ENCODE measurements around the gene PARVB.
A peak's percentile ranks its signal among the peaks of the same experiment; 100 is the strongest.

PARVB gene

DNA sequence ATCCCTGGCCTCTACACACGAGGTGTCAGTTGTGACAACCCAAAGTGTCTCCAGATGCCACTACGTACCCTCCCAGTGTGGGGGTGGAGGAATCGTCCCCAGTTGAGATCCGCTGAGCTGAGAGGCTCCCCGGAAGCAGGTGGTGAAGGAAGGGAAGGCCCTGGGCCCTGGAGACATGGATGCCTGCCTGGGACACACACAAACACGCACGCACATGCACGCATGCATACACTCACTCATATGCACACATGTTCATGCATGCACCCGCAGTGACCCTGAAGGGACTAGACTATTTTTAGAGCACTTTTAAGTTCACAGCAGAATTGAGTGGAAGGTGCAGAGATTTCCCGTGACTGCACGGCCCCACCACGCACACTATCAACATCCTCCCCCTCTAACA, 50.9 kb downstream of the PARVB start:
- TF ChIP-seq, protein P1, sequence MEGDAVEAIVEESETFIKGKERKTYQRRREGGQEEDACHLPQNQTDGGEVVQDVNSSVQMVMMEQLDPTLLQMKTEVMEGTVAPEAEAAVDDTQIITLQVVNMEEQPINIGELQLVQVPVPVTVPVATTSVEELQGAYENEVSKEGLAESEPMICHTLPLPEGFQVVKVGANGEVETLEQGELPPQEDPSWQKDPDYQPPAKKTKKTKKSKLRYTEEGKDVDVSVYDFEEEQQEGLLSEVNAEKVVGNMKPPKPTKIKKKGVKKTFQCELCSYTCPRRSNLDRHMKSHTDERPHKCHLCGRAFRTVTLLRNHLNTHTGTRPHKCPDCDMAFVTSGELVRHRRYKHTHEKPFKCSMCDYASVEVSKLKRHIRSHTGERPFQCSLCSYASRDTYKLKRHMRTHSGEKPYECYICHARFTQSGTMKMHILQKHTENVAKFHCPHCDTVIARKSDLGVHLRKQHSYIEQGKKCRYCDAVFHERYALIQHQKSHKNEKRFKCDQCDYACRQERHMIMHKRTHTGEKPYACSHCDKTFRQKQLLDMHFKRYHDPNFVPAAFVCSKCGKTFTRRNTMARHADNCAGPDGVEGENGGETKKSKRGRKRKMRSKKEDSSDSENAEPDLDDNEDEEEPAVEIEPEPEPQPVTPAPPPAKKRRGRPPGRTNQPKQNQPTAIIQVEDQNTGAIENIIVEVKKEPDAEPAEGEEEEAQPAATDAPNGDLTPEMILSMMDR (IDR thresholded peaks at IDR 0.05): no peak
- Mint-ChIP-seq H3K27ac (no peak overlapping the region), H3K4me3 (no peak overlapping the region), H3K36me3 (ENCODE audit: low read depth) (no peaks in the 10 kb centered on the region), H3K9me3 (no peaks in the 10 kb centered on the region), H3K27me3 (ENCODE audit: low read depth, poor library complexity) (peaks cover 7% of the 10 kb centered on the region), H3K4me1 (peaks cover 40% of the 10 kb centered on the region)
- no peak for DNase-seq

DNA sequence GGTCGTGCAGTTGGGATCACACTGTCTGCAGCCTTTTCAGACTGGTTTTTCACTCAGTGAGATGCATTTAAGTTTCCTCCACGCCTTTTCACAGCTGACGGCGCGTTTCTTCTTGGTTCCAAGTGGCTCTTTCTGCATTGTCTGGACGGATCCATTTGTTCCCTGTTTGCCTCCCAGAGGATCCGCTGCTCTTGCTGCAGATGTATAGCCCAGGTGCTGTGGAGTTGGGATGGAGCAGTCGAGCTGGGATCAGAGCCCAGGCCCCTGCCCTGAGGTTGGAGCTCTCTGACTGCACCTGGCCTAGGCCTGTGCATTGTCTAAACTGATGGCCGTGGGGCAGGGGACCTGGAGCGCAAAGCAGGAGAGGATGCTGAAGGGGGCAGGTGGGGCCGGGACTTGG, 51.6 kb downstream of the PARVB start:
- no peak for DNase-seq
- no peaks in the 10 kb centered on the region for H3K9me3 Mint-ChIP-seq
- no peaks in the 10 kb centered on the region for H3K36me3 Mint-ChIP-seq (ENCODE audit: low read depth)
- TF ChIP-seq, protein P1 (IDR thresholded peaks at IDR 0.05): no peak
- no peak overlapping the region for H3K4me3 Mint-ChIP-seq
- peaks cover 40% of the 10 kb centered on the region for H3K4me1 Mint-ChIP-seq
- peaks cover 7% of the 10 kb centered on the region for H3K27me3 Mint-ChIP-seq (ENCODE audit: low read depth, poor library complexity)
- peak overlapping the region; percentile 44 for H3K27ac Mint-ChIP-seq

DNA sequence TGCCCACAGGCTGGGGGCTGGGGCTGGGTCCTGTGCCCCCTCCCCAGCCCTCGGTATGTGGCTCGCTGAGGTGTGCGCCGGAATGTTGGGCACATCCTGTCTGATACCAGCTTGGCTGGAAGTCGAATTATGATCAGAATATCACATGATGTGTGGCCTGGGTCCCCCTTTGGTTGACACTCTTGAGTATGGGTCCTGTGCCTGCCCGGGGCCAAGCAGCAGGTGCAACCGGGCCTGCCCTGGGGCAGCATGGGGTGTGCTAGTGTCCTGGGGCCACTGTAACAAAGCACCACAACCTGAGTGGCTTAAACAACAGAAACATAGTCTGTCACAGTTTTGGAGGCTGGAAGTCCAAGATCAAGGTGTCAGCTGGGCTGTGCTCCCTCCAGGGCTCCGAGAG, 52.7 kb downstream of the PARVB start:
- Mint-ChIP-seq H3K4me3 (no peak overlapping the region), H3K27me3 (ENCODE audit: low read depth, poor library complexity) (peaks cover 4% of the 10 kb centered on the region), H3K27ac (no peak overlapping the region), H3K36me3 (ENCODE audit: low read depth) (no peaks in the 10 kb centered on the region), H3K9me3 (no peaks in the 10 kb centered on the region), H3K4me1 (peaks cover 34% of the 10 kb centered on the region)
- TF ChIP-seq, protein P1 (IDR thresholded peaks at IDR 0.05): no peak
- no peak for DNase-seq

DNA sequence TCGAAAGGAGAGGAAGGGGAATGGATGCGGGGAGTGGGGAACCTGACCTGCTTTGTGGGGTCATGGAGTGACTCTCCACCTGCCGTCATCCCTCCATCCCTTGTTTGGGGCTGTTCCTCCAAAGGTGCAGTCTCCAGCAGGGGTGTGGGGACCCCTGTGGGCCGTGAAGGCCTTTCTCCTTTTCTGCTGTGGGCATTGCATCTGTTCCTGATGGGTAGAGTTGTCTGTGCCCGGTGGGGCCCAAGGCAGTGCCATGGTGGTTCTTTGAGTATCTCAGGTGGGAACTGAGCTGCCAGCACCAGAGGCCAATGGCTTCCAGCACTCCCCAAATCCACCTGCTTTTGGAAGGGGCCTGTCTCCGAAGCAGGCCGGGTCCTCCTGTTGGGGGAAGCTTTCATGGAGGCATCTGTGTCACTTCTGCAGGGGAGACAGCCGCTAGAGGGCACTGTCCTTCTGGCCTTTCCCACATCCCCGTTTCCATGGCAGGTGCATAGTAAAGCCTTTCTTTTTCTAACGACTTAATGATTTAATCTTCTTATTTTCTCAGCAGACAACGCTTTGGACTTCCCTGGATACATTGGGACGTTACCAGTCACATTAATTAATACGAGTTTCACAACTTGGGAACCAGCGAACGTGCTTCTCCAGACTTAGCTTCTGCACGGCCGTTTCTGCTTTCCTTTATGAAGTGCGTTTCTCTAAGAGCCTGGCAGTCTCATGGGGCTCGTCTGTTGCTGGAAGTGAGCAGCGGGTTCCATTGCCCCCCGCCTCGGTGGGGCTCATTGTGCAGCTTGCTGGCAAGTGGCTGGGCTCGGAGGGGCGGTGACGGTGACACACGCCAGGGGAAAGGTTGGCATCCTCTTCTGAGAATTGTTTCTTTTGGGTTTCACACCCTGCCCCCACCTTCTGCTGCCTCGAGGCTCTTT, 57.1 kb downstream of the PARVB start:
- Mint-ChIP-seq H3K4me3 (no peak overlapping the region), H3K27ac (no peak overlapping the region), H3K36me3 (ENCODE audit: low read depth) (peaks cover 10% of the 10 kb centered on the region), H3K4me1 (peaks cover 16% of the 10 kb centered on the region), H3K9me3 (peaks cover 15% of the 10 kb centered on the region), H3K27me3 (ENCODE audit: low read depth, poor library complexity) (peaks cover 5% of the 10 kb centered on the region)
- peak; percentile 81 for DNase-seq
- TF ChIP-seq, protein P1 (IDR thresholded peaks at IDR 0.05): peak; percentile 90

DNA sequence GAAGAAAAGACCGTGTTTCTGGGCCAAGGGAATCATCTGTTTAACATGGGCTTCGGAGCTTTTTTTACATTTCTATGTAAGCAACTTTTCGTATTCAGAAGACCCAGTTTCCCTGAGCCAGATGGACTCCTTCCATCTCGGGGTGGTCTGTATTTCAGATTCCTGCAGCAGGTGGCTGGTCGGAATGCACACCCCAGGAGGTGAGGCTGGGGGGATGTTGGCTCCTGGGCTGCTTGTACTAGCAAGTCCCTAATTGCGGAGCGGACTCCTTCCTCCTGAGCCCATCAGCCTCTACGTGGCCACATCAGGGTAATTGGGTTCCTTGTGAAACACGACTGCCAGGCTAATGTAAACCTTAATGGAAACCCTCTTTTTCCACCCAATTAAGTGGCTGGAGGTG, 58.7 kb downstream of the PARVB start:
- no peak overlapping the region for H3K27ac Mint-ChIP-seq
- H3K4me1 Mint-ChIP-seq: peaks cover 29% of the 10 kb centered on the region
- peaks cover 10% of the 10 kb centered on the region for H3K36me3 Mint-ChIP-seq (ENCODE audit: low read depth)
- peaks cover 5% of the 10 kb centered on the region for H3K27me3 Mint-ChIP-seq (ENCODE audit: low read depth, poor library complexity)
- TF ChIP-seq, protein P1 (IDR thresholded peaks at IDR 0.05): no peak
- H3K4me3 Mint-ChIP-seq: no peak overlapping the region
- DNase-seq: no peak
- peaks cover 15% of the 10 kb centered on the region for H3K9me3 Mint-ChIP-seq
